ENCODE results near the gene CLEC4A.

DNA sequence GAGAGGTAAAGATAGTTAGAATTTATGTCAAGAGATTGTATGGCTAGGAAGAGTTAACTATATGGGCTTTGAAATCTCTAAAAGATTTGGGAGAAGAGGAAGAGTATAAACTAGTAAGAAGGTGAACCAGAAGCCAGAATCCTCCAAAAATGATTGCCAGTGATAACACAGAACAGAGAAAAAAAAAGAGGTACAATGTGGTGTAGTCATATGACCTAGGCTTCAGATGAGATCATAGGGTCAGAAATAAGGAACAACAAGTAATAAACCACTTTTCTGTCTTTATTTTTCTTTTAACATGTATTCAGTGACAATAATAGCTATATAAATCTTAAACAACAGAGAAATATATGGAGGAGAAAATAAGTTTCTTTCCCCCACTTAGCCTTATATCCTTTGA, 43.3 kb upstream of the CLEC4A start:
- TF ChIP-seq ZNF274 (IDR thresholded peaks at IDR 0.05; ENCODE audit: low read depth, low read length): no peak
- no peak for TF ChIP-seq SUZ12 (IDR thresholded peaks at IDR 0.05; ENCODE audit: extremely low read depth, insufficient read depth, insufficient read length)

All from NT2/D1 (cell line).